Stimulated activated memory B cell treated with anti-CD40 and anti-IgM and Interleukin-4, amounts not matched to agents 10 μg/mL and 1 μg/mL and 100 μg/mL, for 72 hours (primary cell): ENCODE measurements around the gene MICAL2.

Source experiments
- ATAC-seq: fragments of 150-1000 bp; cut with Tn5 transposase; 2 replicates; pipeline ENCODE4 v1.10.0; 2021
- H3K27ac Mint-ChIP-seq: one replicate; pipeline ENCODE4 v1.8.0; 2022; ENCODE audit warnings: mild to moderate bottlenecking, mixed read lengths
- H3K27me3 Mint-ChIP-seq: one replicate; pipeline ENCODE4 v1.8.0; 2022; ENCODE audit warnings: mixed read lengths
- H3K36me3 Mint-ChIP-seq: one replicate; pipeline ENCODE4 v1.8.0; 2022; ENCODE audit warnings: mixed read lengths
- H3K4me1 Mint-ChIP-seq: one replicate; pipeline ENCODE4 v1.8.0; 2022; ENCODE audit warnings: mixed read lengths
- H3K4me3 Mint-ChIP-seq: one replicate; pipeline ENCODE4 v1.8.0; 2022; ENCODE audit warnings: mild to moderate bottlenecking, moderate library complexity, mixed read lengths
- H3K9me3 Mint-ChIP-seq: one replicate; pipeline ENCODE4 v1.8.0; 2022; ENCODE audit warnings: mixed read lengths

MICAL2 gene, protein sequence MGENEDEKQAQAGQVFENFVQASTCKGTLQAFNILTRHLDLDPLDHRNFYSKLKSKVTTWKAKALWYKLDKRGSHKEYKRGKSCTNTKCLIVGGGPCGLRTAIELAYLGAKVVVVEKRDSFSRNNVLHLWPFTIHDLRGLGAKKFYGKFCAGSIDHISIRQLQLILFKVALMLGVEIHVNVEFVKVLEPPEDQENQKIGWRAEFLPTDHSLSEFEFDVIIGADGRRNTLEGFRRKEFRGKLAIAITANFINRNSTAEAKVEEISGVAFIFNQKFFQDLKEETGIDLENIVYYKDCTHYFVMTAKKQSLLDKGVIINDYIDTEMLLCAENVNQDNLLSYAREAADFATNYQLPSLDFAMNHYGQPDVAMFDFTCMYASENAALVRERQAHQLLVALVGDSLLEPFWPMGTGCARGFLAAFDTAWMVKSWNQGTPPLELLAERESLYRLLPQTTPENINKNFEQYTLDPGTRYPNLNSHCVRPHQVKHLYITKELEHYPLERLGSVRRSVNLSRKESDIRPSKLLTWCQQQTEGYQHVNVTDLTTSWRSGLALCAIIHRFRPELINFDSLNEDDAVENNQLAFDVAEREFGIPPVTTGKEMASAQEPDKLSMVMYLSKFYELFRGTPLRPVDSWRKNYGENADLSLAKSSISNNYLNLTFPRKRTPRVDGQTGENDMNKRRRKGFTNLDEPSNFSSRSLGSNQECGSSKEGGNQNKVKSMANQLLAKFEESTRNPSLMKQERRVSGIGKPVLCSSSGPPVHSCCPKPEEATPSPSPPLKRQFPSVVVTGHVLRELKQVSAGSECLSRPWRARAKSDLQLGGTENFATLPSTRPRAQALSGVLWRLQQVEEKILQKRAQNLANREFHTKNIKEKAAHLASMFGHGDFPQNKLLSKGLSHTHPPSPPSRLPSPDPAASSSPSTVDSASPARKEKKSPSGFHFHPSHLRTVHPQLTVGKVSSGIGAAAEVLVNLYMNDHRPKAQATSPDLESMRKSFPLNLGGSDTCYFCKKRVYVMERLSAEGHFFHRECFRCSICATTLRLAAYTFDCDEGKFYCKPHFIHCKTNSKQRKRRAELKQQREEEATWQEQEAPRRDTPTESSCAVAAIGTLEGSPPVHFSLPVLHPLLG

GRCh38 chr11:12110201-12110713 is at the start of gene MICAL2:
Gene MICAL2 (plus strand): TSS chr11:12110590. CDS start chr11:12162156, 51,566 bp downstream.
- H3K27me3 Mint-ChIP-seq = peaks cover 60% of the 10 kb centered on the region
- peak; percentile 95 for ATAC-seq
- H3K27ac Mint-ChIP-seq = no peak within 1 kb of the TSS
- no peaks in the 10 kb centered on the region for H3K9me3 Mint-ChIP-seq
- H3K4me1 Mint-ChIP-seq = peaks cover 7% of the 10 kb centered on the region
- H3K36me3 Mint-ChIP-seq = no peaks in the 10 kb centered on the region
- peak within 1 kb of the TSS; percentile 57 for H3K4me3 Mint-ChIP-seq

DNA sequence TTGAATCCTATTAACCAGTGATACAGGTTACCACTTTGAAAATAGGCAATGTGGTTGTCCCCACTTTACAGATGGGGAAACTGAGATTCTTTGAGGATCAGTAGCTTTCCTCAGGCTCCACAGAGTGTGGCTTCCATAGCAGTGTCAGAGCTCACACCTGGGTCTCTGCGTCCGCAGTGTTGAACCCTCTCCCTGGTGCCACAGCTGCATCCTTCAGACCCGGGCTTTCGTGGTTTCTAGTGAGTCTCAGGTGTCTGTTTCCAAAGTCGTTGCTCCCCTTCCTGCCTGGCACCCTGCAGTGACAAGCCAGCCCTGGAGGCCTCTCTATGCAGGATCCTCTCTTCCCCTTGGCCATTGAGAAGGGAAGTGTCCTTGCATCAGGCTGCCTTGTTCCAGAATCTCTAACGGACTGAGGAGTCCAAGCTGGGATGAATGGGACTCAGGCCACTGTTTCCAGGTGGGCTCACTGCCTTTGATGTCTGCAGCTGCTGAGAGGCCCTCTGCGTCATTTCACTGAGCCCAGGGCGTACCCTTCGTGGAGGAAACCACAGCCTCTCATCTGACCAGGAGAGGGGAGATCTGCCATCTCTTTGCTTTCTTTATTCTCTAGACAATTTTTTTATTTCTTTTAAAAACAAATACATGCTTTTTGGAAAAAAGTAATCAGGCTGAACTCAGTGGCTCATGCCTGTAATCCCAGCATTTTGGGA is 48.4 kb upstream of the MICAL2 start:
- Mint-ChIP-seq H3K27me3 (peaks cover 34% of the 10 kb centered on the region), H3K9me3 (peaks cover 3% of the 10 kb centered on the region), H3K4me3 (no peak overlapping the region), H3K36me3 (no peaks in the 10 kb centered on the region), H3K4me1 (no peaks in the 10 kb centered on the region), H3K27ac (no peak overlapping the region)
- ATAC-seq = no peak

- peaks cover 46% of the 10 kb centered on the region for H3K27me3 Mint-ChIP-seq
- no peaks in the 10 kb centered on the region for H3K4me1 Mint-ChIP-seq
- ATAC-seq = no peak
- H3K36me3 Mint-ChIP-seq = no peaks in the 10 kb centered on the region
- H3K9me3 Mint-ChIP-seq = no peaks in the 10 kb centered on the region
- no peak overlapping the region for H3K4me3 Mint-ChIP-seq
- no peak overlapping the region for H3K27ac Mint-ChIP-seq
Observed at GRCh38 chr11:12063251-12063650, 47.1 kb upstream of the MICAL2 start.

- Mint-ChIP-seq H3K27me3 (peaks cover 57% of the 10 kb centered on the region), H3K36me3 (no peaks in the 10 kb centered on the region), H3K27ac (no peak overlapping the region), H3K9me3 (no peaks in the 10 kb centered on the region), H3K4me1 (no peaks in the 10 kb centered on the region), H3K4me3 (no peak overlapping the region)
- no peak for ATAC-seq
Observed at GRCh38 chr11:12064136-12064953, 46.0 kb upstream of the MICAL2 start.

- Mint-ChIP-seq H3K27me3 (peaks cover 61% of the 10 kb centered on the region), H3K4me3 (no peak overlapping the region), H3K36me3 (no peaks in the 10 kb centered on the region)
Observed at GRCh38 chr11:12064954-12065280, 45.5 kb upstream of the MICAL2 start.

DNA sequence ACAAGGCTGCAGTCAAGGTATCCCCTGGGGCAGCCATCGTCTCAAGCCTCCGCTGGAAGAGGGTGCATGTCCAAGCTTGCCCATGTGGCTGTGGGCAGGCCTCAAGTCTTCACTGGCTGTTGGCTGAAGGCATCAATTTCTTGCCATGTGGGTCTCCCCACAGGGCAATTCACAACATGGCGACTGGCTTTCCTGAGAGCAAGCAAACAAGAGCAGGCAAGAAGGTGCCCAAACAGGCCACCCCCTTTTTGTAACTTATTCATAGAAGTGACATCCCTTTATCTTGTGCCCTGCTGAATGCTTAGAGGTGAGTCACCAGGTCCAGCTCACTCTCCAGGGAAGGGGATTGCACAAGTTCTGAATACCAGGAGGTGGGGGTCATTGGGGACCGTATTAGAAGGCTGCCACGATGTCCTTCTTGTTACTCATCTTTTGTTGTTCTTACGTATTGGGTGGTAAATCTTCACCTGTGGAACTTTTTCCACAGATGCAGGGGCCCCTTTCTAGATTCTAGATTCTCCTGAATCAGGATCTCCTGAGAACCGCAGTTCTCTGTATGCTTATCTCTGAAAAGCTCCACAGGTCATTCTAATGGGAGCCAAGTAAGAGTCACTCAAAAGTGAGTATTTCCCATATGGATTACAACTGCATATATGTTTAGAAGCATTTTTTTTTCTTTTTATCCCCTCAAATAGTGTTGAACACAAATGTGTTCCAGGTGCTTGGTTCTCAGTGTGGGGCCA is 44.2 kb upstream of the MICAL2 start:
- Mint-ChIP-seq H3K27me3 (peaks cover 57% of the 10 kb centered on the region), H3K27ac (no peak overlapping the region), H3K9me3 (no peaks in the 10 kb centered on the region), H3K4me3 (no peak overlapping the region), H3K4me1 (no peaks in the 10 kb centered on the region), H3K36me3 (no peaks in the 10 kb centered on the region)
- ATAC-seq = no peak

More at GRCh38 chr11:12064954-12065280, 45.5 kb upstream of the MICAL2 start:
- H3K27ac Mint-ChIP-seq = no peak overlapping the region
- no peak for ATAC-seq
- H3K9me3 Mint-ChIP-seq = no peaks in the 10 kb centered on the region
- no peaks in the 10 kb centered on the region for H3K4me1 Mint-ChIP-seq

DNA sequence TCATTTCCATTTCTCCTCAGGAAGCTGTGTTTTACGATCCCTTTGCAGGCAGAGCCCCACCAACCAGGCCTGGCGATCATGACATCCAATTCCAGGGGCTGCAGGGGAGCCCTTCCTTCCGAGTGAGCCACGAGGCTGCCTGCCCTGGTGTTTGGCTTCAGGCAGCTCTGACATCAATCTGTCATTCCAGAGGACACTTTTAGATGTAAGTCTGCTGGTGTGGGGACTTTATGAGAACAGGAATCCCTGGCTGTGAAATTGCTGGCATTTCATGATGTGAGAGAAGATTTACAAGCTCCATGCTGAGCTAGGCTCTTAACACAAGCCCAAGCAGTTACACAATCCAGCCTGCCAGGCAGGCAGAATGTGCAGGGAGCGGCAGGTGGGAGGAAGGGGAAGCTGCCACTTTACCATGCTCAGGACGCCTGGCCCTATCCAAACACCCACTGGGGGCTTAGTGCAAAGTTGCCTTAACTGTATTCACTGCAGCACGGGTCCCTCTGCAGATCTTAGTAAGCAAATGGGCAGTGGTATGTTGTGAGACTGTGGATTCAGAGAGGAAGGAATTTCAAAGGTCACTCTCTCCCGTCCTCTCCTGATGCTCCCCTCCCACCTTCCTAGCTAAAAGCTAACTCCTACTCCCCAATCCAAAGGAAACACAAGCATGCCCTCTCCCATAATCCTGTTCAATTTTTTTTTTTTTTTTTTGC is 43.4 kb upstream of the MICAL2 start:
- Mint-ChIP-seq H3K9me3 (no peaks in the 10 kb centered on the region), H3K27ac (no peak overlapping the region), H3K4me1 (no peaks in the 10 kb centered on the region), H3K27me3 (peaks cover 50% of the 10 kb centered on the region), H3K36me3 (no peaks in the 10 kb centered on the region), H3K4me3 (no peak overlapping the region)
- ATAC-seq = no peak

DNA sequence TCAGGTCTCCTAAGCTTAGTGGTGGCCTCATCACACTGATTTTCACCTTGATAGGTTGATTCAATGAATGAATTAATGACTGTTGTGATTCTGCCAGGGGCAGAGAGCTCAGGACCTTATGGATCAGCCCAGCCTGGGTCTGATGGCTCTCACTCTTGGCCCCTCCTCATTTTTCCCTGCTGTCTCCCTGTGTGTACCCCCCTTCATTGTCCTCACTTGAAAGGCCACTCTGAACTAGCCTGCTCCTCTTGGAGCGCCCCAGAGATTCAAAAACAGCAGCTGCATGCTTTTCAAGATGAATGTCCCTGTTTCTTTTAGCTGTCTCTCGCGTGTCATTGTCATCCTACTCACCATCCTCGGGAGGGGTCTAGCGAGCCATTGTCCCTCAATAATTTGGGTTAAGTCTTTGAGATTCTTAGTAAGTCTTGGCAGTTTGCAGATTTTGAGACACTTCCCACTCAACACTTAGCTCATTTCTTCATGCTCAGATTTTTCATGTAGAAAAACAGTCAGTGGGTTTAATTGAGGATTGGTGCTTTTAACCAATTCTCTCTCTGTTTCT is 42.5 kb upstream of the MICAL2 start:
- ATAC-seq = no peak
- H3K36me3 Mint-ChIP-seq = no peaks in the 10 kb centered on the region
- H3K27me3 Mint-ChIP-seq = peaks cover 50% of the 10 kb centered on the region

GRCh38 chr11:12069066-12069676 is 41.2 kb upstream of the MICAL2 start:
- no peak overlapping the region for H3K27ac Mint-ChIP-seq

More for the DNA sequence above, 42.5 kb upstream of the MICAL2 start:
- Mint-ChIP-seq H3K4me1 (no peaks in the 10 kb centered on the region), H3K9me3 (no peaks in the 10 kb centered on the region), H3K4me3 (no peak overlapping the region), H3K27ac (no peak overlapping the region)

DNA sequence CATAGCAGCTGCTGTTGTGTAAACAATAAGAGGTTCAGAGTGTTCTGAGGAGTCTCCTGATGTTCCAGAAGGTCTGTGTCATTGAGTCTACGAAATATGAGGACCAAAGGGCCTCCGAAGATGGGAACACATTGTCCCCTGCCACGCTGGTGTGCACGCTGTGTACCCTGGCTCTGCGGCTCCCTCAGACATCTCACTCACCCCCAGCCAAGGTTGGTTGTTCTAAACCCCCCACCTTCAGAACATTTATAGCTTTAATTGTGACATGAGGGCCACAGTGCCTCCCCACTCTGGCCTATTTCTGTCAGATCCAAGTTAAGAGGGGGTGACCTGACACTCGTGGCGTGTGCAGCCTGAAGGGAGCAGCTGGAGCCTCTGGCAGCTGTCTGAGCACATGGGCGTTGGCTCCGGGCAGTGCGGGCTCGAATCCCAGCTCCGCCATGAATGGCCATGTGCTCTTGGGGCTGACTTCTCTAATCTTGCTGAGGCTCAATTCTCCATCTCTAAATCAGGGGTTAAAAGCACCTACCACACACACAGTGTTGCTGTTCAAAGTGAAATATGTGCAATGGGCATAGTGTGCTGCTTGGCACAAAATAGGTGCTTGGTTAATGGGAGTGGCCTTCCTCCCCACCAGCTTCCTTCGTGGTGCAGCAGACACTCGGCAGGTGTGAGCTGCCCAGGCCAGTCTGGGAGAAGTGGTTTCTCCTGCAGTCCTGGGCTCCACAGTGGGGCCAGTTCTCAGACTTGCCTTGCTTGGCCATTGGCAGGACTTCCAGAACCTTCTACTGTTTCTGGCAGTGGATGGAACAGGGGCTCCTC is 39.7 kb upstream of the MICAL2 start:
- no peak overlapping the region for H3K27ac Mint-ChIP-seq
- ATAC-seq = no peak
- H3K4me1 Mint-ChIP-seq = no peaks in the 10 kb centered on the region

More at GRCh38 chr11:12069066-12069676, 41.2 kb upstream of the MICAL2 start:
- Mint-ChIP-seq H3K9me3 (no peaks in the 10 kb centered on the region), H3K4me3 (no peak overlapping the region), H3K36me3 (no peaks in the 10 kb centered on the region), H3K4me1 (no peaks in the 10 kb centered on the region), H3K27me3 (peaks cover 57% of the 10 kb centered on the region)
- ATAC-seq = no peak

GRCh38 chr11:12071574-12071973 is 38.8 kb upstream of the MICAL2 start:
- Mint-ChIP-seq H3K27me3 (peaks cover 49% of the 10 kb centered on the region), H3K4me3 (no peak overlapping the region), H3K36me3 (no peaks in the 10 kb centered on the region), H3K4me1 (no peaks in the 10 kb centered on the region), H3K9me3 (no peaks in the 10 kb centered on the region), H3K27ac (no peak overlapping the region)
- no peak for ATAC-seq

More for the DNA sequence above, 39.7 kb upstream of the MICAL2 start:
- no peaks in the 10 kb centered on the region for H3K9me3 Mint-ChIP-seq
- H3K4me3 Mint-ChIP-seq = no peak overlapping the region
- peaks cover 49% of the 10 kb centered on the region for H3K27me3 Mint-ChIP-seq
- H3K36me3 Mint-ChIP-seq = no peaks in the 10 kb centered on the region

DNA sequence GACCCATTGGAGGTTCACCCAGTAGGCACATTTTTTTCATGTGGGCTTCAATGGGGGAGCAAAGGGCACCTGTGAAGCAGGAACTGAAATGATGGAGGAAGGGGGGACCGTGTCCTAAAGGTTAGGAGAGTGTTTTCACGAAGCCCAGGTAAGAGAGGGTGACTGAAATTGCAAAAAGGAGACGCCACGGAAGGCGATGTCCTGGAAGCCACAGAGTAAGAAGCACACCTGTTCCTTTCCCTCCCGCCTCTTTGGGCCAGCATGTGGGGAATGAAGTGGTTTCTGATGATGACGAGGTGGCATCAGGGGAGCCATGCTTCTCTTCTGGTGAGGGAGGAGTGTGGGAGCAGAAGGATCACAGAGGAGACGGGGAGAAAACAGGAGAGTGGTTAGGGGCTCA is 37.0 kb upstream of the MICAL2 start:
- no peaks in the 10 kb centered on the region for H3K36me3 Mint-ChIP-seq
- no peak overlapping the region for H3K4me3 Mint-ChIP-seq
- no peak for ATAC-seq
- no peaks in the 10 kb centered on the region for H3K9me3 Mint-ChIP-seq
- no peak overlapping the region for H3K27ac Mint-ChIP-seq
- no peaks in the 10 kb centered on the region for H3K4me1 Mint-ChIP-seq
- H3K27me3 Mint-ChIP-seq = peaks cover 44% of the 10 kb centered on the region
